ENCODE results near the gene COL27A1.
"Not testable (repeated sequence)": the region's sequence is repeated elsewhere in the genome, so short reads cannot be mapped to it uniquely, and the experiment has no call there.

COL27A1 gene

GRCh38 chr9:114123031-114123977, 32.0 kb upstream of the COL27A1 start:
- no peak for DNase-seq (ENCODE audit: low spot score)

- no peak for DNase-seq (ENCODE audit: low spot score)
These were observed 31.2 kb upstream of the COL27A1 start for GRCh38 chr9:114124138-114124537.

GRCh38 chr9:114124666-114125475, 30.5 kb upstream of the COL27A1 start:
- no peak for DNase-seq (ENCODE audit: low spot score)

- no peak for DNase-seq (ENCODE audit: low spot score)
These were observed 29.8 kb upstream of the COL27A1 start for GRCh38 chr9:114125476-114126013.

- no peak for DNase-seq (ENCODE audit: low spot score)
These were observed 28.9 kb upstream of the COL27A1 start for GRCh38 chr9:114126247-114127060.

GRCh38 chr9:114128759-114129158, 26.6 kb upstream of the COL27A1 start:
- DNase-seq (ENCODE audit: low spot score), result not testable (repeated sequence)

- DNase-seq (ENCODE audit: low spot score), result no peak
These were observed 25.2 kb upstream of the COL27A1 start for GRCh38 chr9:114130141-114130540.

- no peak for DNase-seq (ENCODE audit: low spot score)
These were observed 24.6 kb upstream of the COL27A1 start for GRCh38 chr9:114130624-114131277.

- no peak for DNase-seq (ENCODE audit: low spot score)
These were observed 23.4 kb upstream of the COL27A1 start for GRCh38 chr9:114131808-114132549.

GRCh38 chr9:114132550-114132918, 22.8 kb upstream of the COL27A1 start:
- no peak for DNase-seq (ENCODE audit: low spot score)

GRCh38 chr9:114134827-114135396, 20.4 kb upstream of the COL27A1 start:
- DNase-seq (ENCODE audit: low spot score), result no peak

GRCh38 chr9:114137831-114138230, 17.5 kb upstream of the COL27A1 start:
- DNase-seq (ENCODE audit: low spot score), result no peak

GRCh38 chr9:114138552-114138971, 16.8 kb upstream of the COL27A1 start:
- DNase-seq (ENCODE audit: low spot score), result no peak

GRCh38 chr9:114139071-114139470, 16.3 kb upstream of the COL27A1 start:
- DNase-seq (ENCODE audit: low spot score), result no peak

- DNase-seq (ENCODE audit: low spot score), result no peak
These were observed 14.9 kb upstream of the COL27A1 start for GRCh38 chr9:114140401-114140800.

- DNase-seq (ENCODE audit: low spot score), result no peak
These were observed 14.5 kb upstream of the COL27A1 start for GRCh38 chr9:114140850-114141249.

GRCh38 chr9:114141553-114142402, 13.6 kb upstream of the COL27A1 start:
- no peak for DNase-seq (ENCODE audit: low spot score)

GRCh38 chr9:114143234-114143633, 12.1 kb upstream of the COL27A1 start:
- no peak for DNase-seq (ENCODE audit: low spot score)

GRCh38 chr9:114146735-114147134, 8.6 kb upstream of the COL27A1 start:
- DNase-seq (ENCODE audit: low spot score), result no peak
